Head of caudate nucleus (tissue), 42 donors: ENCODE measurements around the gene UBE2E2.

ENCODE experiments used
- DNase-seq, 42 donors: peaks; one replicate each; pipeline versions ENCODE4 v3.0.0 to v3.0.0-alpha.2; 2020 to 2021; ENCODE audit warnings: mixed read lengths in 7 of 42
- intact Hi-C: fragments of 100-400 bp; cut with DNase I; formaldehyde crosslinking; loops from one replicate; pipeline ENCODE4 v1.15.0; 2022

UBE2E2 gene

GRCh38 chr3:23262766-23263165 lies 59.6 kb downstream of the UBE2E2 start:
- intact Hi-C loops: no loop called here
- no peak for DNase-seq

DNA sequence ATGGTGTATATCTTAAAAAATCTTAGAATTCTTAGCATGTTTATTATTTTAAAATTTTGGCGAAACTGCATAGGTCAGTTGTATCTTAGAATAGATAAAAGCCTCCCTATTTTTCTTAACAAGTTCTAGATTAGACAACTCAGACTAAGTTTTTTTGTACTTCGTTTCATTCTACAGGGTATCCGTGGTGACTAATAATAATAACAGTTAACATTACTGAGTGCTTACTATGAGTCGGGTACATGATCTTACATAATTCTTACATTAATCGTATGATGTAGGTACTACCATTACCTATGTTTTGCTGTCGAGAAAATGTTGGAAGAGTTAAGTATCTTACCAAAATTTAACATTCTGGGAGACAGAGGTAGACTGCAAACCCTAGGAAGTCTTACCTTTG lies 60.7 kb downstream of the UBE2E2 start:
- intact Hi-C loops: no loop called here
- DNase-seq: no peak

- no peak for DNase-seq
- intact Hi-C loops: no loop called here
Observed at GRCh38 chr3:23264413-23264812, 61.3 kb downstream of the UBE2E2 start.

- no peak for DNase-seq
- intact Hi-C loops: no loop called here
Observed at GRCh38 chr3:23270423-23270822, 67.3 kb downstream of the UBE2E2 start.

DNA sequence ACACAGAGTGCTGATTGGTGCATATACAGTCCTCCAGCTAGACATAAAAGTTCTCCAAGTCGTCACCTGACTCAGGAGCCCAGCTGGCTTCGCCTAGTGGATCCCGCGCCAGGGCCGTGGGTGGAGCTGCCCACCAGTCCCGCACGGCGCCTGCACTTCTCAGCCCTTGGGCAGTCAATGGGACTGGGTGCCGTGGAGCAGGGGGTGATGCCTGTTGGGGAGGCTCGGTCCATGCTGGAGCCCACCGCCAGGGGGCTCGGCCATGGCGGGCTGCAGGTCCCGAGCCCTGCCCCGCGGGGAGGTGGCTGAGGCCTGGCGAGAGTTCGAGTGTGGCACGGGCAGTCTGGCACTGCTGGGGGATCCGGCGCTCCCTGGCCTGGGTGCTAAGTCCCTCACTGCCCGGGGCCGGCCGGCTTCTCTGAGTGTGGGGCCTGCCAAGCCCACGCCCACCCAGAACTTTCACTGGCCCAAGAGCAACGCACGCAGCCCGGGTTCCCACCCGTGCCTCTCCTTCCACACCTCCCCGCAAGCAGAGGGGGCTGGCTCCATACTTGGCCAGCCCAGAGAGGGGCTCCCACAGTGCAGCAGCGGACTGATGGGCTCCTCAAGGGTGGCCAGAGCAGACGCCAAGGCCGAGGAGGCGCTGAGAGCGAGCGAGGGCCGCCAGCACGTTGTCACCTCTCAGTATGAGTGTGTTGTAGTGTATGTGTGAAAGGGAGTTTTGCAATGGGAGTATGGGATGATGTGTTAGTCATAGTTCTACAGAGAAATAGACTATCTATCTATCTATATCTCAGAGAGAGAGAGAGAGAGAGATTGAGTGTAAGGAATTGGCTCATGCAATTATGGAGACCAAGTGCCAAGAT lies 69.0 kb downstream of the UBE2E2 start:
- intact Hi-C loops: no loop called here
- no peak for DNase-seq

- no peak for DNase-seq
- intact Hi-C loops: no loop called here
Observed at GRCh38 chr3:23272820-23273219, 69.7 kb downstream of the UBE2E2 start.

GRCh38 chr3:23275061-23275460 lies 71.9 kb downstream of the UBE2E2 start:
- DNase-seq: no peak
- intact Hi-C loops: no loop called here

DNA sequence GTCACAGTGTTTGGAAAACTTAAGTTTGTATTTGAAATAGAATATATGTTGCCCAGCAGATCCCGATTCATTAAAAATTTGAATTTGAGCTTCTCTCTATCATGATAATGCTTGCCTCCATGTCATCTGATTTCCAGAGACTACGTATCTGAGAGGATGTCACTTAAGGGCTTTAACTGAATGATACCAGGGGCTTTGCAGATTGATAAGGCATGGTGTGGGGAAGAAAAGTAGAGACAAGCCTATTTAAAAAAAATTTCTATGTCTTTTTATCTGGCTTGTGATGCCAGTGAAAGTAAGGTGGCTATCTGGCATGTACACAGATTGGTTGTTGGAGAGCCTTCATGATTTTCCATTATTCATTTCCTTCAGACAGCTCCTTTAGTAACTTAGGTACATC lies 72.7 kb downstream of the UBE2E2 start:
- intact Hi-C loops: no loop called here
- no peak for DNase-seq

DNA sequence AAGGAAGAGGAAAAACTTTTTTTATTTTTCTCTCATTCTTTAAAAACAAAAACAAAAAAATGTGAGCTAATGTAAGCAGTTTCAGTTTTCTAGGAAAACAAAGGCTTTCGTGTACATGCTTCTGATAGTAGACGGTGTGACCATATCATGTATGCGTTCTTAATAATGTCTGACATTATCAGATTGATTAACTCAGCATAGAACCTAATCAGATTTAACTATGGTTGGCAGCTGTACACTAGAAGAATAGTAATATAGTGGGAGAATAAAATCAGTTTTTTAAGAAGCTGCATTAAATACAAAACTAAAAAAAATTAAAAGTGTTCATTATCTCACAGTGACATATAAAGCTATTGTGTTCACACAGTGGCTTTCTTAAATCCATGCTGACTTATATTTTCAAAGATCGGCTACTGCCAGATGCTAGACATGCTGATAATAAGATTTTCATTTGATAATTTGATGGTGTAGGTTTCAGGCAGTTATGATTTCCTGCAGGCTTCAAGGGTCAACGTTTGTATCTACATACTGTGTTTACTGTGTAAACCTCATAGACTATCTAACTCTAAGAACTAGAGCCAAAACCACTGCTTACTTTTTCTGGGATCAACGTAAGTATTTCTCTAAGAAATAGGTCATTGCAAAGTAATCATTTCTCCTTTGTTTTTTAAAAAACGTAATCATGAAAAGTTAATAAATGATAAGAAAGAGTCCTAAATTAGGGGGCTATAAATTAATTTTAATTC lies 74.0 kb downstream of the UBE2E2 start:
- DNase-seq: no peak
- intact Hi-C loops: no loop called here

GRCh38 chr3:23277688-23278087 lies 74.6 kb downstream of the UBE2E2 start:
- intact Hi-C loops: no loop called here
- DNase-seq: no peak

GRCh38 chr3:23283625-23284024 lies 80.5 kb downstream of the UBE2E2 start:
- DNase-seq: no peak
- intact Hi-C loops: no loop called here

DNA sequence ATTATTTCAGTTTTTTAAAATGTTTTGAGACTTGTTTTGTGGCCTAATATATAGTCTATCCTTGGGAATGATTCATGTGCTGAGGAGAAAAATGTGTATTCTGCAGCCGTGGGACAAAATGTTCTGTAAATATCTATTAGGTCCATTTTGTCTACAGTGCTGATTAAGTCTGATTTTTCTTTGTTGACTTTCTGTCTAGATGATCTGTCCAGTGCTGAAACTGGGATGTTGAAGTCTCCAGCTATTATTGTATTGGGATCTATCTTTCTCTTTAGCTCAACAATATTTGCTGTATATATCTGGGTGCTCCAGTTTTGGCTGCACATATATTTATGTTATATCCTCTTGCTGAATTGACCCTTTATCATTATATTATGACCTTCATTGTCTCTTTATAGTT lies 85.2 kb downstream of the UBE2E2 start:
- intact Hi-C loops: no loop called here
- no peak for DNase-seq

- DNase-seq: no peak
- intact Hi-C loops: no loop called here
Observed at GRCh38 chr3:23288715-23289114, 85.6 kb downstream of the UBE2E2 start.

- no peak for DNase-seq
- intact Hi-C loops: no loop called here
Observed at GRCh38 chr3:23292432-23292831, 89.3 kb downstream of the UBE2E2 start.

DNA sequence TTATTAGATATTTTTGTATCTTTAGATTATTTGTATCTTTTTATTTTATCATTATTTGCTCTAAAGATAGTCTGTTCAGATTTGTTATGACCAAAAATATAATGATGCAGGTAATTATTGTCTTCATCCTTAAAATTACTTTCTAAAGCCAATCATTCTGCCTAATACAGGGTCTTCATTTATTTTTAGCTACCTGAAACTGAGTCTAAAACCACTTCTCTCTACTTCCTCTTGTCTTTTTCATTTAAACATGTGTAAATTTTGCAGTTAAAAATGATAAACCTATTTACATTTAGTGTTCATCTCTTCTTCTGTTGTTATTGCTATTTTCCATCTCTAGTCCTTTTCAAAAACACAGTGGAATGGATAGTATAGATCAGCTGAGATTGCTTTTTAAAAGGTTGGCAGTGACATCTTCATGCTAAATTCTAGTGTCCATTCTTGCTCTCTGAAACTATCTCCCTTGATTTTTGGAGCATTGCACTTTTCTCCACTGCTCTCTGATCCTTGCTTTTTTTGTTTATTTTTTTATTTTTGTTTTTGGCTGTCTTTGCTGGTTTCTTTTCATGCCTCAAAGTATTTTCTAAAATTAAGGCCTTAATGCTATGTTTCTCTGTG lies 91.8 kb downstream of the UBE2E2 start:
- intact Hi-C loops: no loop called here

GRCh38 chr3:23301819-23302218 lies 98.7 kb downstream of the UBE2E2 start:
- intact Hi-C loops: no loop called here
- no peak for DNase-seq

More for the DNA sequence above, 91.8 kb downstream of the UBE2E2 start:
- DNase-seq: no peak

GRCh38 chr3:23302271-23302670 lies 99.1 kb downstream of the UBE2E2 start:
- no peak for DNase-seq
- intact Hi-C loops: no loop called here

DNA sequence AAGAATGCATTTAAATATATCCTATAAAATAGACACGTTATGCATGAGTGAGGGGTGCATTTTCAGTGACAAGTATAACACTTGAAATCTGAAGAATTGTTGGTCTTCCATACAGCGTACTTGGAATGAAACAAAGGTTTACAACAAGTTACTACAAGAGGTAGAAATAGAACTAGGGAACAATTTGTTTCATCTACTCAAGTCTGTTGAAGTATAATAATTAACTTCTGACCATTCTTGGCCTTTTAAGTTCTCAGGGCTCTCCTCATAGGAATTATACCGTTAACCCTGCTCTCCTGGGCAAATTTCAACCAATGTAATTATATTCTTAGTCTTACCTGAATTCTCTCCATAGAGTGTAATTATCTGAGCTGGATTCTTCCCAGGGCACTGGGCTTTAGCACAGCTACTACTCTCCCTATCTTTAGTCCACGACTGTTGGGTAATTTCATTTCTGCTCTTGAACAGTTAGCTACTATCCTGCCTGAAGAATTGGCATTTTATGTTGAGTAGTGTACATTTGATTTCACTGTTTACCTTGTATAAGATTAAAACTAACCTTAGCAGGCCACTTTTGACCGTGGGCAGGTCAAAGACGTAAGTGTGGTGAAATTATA lies 100.6 kb downstream of the UBE2E2 start:
- intact Hi-C loops: no loop called here
- no peak for DNase-seq

GRCh38 chr3:23304424-23304823 lies 101.3 kb downstream of the UBE2E2 start:
- intact Hi-C loops: no loop called here
- no peak for DNase-seq
